Kasumi-1 (cell line): Measurements from ENCODE around the gene RAI1.

Source experiments
- DNase-seq, 2 experiments: peaks; one replicate each; lab custom pipeline; 2025; lab: John Stamatoyannopoulos, UW

Gene RAI1

DNA sequence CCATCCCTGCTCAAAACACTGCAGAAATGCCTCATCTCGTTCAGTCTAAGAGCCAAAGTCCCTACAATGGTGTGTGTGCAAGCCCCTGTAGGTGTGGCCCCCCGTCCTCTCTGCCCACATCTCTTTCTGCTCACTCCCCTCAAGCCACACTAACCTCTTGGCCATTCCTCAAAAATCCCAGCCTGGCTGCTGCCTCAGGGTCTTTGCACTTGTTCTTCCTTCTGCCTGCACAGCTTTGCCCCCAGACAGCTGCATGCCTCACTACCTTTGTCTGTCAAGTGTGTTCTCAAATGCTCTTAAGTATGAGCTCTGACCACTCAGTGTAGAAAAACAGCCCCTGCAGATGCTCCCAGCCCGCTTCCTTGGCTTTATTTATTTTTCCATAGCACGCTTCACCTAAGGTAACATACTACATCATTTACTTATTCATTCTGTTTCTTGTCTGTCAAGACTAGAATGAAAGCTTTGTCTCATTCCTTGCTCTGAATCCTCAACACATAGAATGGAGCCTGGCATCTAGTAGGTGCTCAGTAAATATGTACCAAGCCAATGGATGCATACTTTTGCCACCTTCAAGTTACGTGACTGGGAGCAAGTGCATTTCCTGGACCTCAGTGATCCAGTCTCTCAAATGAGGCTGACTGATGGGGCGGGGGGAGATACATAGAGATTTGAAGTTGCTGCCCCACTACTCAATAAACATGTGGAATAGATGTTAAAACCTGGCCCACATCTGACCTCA, 38.1 kb downstream of the RAI1 start:
- no peak for DNase-seq

- DNase-seq: no peak
Measured at GRCh38 chr17:17719966-17720543, 38.8 kb downstream of the RAI1 start.

- no peak for DNase-seq
Measured at GRCh38 chr17:17721140-17721668, 39.9 kb downstream of the RAI1 start.

GRCh38 chr17:17722081-17722905, 41.0 kb downstream of the RAI1 start:
- no peak for DNase-seq

- no peak for DNase-seq
Measured at GRCh38 chr17:17722906-17723353, 41.7 kb downstream of the RAI1 start.

- DNase-seq: no peak
Measured at GRCh38 chr17:17723354-17724261, 42.4 kb downstream of the RAI1 start.

DNA sequence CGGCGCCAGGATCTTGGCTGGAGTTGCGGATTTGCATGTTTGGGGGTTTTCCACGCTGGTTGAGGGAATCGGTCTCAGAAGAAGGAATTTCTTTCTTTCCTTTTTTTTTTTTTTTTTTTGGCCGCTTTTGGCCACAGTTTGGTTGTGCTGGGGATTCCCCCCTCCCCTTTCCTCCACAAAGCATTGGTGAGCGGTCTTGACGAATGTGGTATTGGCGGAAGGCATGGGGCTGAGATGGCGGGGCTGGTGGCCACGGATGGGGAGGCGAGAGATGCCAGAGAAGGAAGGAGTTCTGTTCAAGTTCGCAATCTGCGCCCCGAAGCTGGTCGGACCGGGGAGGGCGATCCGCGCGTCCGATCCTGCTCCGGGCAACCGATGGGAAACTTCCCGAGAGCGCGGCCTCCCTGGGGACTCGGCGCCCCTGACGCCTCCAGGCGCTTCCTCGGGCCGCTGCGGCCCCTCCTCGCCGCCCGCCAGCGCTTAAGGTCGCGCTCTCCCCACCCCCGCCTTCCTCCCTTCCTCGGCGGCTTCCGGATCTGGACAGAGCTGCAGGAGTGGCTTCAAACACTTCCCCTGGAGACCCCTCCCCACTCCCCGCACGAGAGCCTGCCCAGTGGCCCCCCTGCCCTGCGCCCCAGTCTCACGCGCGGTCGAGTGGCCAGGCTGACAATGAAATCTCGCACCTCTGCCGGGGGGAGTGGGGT, 43.2 kb downstream of the RAI1 start:
- no peak for DNase-seq

DNA sequence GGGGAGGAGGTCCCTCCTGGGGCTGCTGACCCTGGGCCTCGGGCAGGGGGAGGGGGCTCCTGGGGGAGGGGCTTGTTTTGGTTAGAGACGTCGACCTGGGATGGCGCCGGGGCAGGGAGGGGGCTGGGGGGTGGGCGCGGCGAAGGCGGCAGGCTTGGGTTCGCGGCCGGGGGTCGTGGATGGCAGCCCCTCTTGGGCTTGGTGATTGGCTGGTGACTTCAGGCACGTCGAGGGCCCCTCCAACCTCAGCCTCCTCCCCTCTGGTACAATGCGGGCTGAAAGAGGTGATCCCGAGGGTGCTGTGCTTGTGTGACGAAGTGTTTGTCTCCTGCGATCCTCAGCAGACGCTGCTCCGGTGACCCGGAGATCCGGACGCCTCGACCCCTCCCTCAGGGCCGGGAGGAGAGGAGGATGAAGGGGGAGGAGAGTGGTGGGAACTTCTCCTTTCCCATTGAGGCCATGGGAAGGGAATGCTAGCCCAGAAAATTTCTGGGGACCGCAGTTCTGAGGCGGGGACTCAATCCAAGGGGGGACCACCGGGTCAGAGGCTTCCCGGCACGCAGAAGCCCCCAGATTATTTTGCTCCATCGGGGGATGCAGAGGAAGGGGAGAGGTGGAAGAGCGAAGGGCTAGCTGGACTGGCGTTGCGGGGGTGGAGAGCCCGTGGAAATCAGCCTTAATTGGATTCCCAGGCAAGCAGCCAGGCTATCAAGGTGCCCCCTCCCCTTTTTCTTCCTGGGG, 43.9 kb downstream of the RAI1 start:
- peak in 1 of 2 experiments; percentile 3 for DNase-seq

DNA sequence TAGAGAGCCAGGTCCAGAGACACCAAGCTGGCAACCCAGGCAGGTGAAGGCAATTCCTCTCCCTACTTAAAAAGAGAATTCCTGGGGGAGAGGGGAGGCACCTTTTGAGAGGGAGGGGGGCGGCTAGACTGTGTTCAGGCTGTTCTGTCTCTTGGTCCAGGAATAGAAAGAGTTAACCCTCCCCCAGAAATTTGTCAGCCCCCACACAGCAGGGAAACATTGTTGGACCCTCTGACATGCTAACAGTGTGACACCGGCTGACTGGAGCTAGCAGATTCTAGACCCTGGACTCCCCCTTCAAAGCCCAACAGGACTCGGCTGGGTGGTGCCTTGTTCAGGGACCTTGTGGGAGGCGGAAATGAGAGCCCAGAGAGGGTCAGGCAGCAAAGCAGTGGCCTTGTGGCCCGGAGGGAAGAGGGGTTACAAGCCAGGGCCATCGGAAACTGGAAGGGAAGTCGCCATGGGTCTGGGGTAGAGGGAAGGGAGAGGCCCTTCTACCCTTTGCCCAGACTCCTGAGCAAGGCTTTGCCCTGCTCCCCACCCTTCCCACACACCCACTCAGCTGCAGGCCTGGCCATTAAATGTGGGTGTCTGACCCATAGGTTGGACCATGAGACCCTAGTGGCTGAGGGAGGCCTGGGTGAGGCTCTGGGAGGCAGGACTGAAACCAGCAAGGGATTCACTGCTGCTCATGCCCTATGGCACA, 44.6 kb downstream of the RAI1 start:
- no peak for DNase-seq

DNA sequence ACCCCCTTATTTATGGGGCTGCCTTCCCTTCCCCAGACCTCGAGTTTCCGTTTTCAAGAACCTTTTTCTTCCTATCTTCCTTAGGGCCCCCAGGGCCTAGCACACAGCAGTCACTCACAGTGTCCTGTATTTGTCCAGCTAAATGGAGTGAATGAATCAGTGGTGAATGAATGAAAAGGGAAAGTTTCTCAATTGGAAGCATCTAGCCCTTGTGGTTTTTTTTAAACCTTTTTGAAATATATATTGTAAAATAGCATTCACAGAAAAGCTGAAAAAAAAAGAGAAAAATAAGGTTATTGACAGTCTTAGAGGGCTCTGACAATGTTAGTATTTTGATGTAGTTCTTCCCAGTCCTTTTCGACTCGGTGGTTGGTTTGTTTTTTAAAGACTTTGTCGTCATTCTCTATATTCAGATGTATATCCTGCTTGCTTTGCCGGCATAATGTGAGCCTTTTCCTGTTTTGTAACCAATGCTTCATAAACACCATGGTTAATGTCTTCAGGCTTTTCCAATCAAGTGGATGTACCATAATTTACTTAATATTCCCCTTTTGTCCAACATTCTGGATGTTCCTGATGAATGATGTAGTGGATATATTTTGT, 45.3 kb downstream of the RAI1 start:
- DNase-seq: no peak

DNA sequence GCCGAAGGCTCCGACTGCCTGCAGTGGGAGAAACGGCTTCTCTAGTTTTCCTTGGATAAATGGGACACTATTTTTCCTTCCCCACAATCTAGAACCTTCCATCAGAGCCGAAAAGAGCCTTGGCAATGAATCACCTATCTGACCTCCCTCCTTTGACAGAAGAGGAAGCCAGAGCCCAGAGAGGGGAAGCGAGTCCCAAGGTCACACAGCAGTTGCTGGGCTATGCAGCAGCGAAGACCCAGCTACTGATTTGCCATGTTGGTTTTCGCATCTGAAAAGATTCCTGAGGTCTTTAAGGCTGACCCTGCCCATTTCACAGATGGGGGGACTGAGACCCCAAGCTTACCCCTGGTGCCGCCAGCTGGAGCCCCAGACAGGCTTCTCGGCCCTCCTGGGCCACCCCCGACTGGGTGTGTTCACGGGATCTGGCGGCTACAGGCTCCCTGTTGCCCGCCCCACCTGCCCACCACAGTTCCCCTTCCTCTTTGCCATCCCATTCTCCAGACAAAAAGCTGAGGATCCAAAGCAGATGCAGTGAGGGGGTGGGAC, 45.9 kb downstream of the RAI1 start:
- DNase-seq: no peak

GRCh38 chr17:17728146-17728545, 46.9 kb downstream of the RAI1 start:
- DNase-seq: no peak

DNA sequence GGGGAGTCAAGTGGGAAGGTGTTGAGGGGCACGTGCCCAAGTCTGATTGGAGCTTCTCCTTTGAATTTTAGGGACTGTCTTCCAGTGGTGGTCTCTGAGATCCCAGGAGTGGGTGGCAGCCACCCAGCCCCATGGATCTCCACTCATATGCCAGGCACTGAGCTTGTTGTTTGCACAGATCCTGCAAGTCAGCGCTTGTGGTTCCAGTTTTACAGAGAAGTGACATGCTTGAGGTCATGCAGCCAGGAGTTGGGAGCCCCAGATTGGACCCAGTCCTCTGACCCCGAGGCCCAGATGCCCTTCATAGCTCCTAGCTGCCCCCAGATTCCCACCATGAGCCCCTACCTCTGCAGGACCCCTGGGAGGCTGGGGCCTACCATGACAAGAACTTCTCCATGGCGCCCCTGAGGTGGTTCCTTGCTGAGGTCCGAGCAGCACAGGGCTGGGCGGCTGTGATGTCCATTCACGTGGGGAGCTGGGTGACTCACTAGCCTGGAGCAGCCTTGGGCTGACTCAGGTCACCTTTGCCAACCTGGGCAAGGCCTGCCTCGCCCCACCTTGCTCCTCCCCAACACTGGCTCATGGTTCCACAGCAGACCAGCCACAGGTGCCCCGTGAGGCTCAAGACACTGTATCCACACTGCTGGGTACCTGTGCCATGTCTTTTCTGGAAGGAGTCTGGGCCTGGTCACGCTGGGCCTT, 47.4 kb downstream of the RAI1 start:
- DNase-seq: no peak

DNA sequence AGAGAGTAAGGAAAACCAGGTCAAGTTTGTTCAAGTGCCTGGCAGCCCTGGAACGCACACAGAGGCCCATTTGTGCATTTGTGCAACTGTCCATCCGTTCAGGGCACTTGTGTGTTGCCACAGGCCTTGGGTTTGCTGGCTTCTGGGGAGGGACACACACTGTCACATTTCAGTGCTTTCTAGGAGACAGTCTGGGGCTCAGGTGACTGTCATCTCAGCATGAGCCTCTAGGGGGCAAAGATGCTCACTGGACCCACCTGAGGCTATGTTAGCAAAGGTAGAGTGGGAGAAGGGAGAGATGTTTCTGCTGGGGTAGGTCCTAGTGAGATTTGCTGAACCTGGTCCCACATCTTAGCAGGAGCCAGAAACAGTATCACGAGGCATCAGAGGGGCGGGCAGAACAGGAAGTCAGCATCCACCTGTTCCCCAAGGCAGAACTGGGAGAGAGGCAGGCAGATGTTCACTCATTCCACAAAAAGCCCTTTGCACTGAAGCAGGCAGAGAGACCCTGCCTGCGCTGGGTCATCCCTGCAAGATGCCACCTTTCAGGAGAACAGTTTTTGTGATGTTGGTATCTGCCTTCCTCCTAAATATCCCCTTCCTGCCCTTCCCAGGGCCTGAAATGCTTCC, 48.5 kb downstream of the RAI1 start:
- no peak for DNase-seq

DNA sequence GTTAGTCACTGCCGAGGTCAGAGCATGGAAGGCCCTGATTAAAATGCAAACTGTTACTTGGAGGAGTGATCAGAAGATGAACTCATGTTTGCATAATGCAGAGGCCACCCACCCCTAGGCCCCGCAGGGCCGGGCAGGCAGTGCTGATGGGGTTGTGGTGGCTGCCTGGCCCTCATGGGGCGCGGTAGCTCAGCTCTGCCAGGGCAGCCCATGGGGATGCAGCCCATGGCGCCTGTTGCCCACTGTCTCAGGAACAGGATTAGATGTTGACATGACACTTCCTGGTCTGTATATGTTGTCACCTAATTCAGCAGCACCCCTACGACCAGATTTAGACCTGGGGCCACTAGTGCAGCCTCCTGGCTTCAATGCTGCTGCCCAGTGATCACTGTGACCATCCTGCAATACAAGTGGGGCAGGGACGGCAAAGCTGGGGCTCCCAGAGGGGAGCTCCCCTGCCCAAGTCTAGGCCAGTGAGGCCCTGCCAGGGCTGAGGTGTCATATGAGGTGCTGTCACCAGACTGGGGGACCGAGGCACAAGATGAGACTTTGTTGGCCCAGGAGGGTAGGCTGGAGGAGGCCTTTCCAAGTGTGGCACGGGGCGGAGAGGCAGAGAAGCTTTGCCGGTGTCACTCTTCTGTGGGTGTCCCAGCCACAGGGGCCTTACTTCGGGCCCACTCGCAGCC, 49.1 kb downstream of the RAI1 start:
- no peak for DNase-seq

GRCh38 chr17:17732444-17732843, 51.2 kb downstream of the RAI1 start:
- no peak for DNase-seq
